Measurements from ENCODE around the gene TMEM170B.

Gene TMEM170B

GRCh38 chr6:11537229-11538051, at the start of gene TMEM170B:
Gene TMEM170B (plus strand): TSS chr6:11537749. CDS start chr6:11538278, 529 bp downstream.
- peak; percentile 97 for DNase-seq

DNA sequence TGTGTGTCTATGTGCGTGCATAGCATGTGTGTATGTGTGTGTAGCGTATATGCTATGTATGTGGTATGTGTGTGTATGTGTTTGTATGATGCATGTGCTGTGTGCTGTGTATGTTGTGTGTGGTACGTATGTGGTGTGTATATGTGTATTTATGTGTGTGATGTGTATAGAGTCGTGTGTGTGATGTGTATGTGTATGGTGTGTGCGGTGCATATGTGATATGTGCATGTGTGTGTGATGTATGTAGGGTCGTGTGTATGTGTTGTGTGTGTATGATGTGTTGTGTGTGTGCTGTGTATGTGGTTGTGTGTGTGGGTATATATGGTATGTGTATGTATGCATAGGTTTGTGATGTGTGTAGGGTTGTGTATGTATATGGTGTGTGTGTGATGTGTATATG, 46.6 kb upstream of the TMEM170B start:
- DNase-seq: no peak

DNA sequence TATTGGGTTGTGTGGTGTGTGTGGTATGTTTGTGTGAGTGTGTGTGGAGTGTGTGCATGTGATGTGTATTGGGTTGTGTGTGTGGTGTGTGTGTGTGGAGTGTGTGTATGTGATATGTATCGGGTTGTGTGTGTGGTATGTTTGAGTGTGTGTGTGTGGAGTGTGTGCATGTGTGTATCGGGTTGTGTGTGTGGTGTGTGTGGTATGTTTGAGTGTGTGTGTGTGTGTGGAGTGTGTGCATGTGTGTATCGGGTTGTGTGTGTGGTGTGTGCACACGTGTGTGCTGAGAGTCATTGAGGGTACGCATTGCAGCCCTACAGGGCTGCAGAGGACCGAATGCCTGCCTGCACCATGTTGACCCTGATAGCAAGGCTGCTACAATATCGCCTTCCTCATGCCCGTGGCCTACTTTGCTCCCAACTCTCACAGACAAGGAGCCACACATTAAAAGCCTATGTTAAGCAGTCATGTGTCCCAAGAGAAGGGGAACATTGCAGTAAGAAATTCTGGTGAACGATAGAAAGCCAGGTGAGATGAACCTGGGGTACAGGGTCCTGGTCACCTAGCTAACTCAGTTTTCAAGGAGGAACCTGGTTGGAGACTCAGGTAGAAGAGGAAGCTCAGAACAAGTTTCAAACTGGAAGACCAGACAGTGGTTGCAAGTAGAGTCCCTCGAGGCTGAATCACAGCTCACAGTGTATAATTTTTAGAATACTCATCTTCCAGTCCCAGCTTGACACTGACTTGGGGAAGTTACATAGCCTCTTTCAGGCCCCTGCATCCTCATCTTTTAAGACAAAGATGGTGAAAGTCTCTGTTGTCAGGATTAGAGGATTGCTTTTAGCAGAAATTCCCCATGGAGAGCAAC, 45.7 kb upstream of the TMEM170B start:
- peak; percentile 13 for DNase-seq

GRCh38 chr6:11492464-11493290, 44.9 kb upstream of the TMEM170B start:
- no peak for DNase-seq

DNA sequence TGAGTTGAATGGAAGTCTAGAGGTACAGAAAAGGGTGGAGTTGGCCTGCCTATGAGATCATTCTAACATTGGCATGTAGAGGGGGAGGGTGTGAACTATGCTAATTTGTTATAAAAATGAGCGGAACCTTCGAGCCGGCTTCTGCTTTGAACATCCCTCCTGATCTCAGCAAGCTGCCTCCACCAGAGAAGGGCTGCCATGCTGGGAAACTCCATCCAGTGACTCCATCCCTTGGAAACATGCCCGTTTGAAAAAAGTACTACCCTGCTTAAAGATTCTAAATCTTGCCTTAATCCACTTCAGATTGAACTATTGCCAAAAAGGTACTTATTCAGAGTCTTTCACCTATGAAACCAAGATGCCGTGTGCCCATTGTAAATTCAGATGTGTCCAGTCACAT, 43.6 kb upstream of the TMEM170B start:
- DNase-seq: no peak

DNA sequence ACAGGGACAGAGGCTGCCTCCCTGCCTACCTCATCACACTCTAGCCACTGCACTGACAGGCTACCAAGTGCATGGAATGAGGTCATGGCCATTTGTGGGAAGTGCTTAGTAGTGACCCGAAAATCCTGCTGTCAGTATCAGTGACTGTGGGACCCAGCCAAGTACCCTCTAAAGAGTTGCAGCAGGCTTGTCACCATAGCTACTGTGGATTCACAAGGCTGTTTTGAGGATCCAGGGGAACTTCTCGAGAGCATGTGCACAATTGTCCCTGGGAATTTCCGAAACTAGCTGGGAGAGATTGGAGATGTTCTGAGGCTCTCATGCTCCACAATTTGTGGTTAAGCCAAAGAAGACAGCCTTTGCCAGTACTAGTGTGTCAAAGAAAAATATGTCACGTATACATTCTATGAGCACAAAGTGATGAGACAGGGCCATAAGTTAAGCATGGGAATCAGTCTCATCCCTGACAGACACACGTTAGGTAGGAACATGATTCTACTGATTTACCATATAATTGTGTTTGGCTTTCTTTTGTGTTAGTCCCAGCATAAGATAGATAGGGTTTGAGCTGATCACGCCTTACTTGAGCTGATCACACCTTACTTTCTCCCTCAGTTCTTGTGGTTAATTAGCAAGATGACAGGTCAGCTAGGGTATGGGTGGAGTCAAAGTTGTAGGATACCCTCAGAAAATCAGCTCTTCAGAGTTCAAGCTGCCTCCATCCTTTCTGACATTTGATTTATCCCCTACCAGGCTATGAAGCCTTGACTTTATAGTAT, 42.6 kb upstream of the TMEM170B start:
- DNase-seq: no peak

- no peak for DNase-seq
Measured at GRCh38 chr6:11495565-11496145, 41.9 kb upstream of the TMEM170B start.

GRCh38 chr6:11496152-11497060, 41.1 kb upstream of the TMEM170B start:
- peak; percentile 92 for DNase-seq

DNA sequence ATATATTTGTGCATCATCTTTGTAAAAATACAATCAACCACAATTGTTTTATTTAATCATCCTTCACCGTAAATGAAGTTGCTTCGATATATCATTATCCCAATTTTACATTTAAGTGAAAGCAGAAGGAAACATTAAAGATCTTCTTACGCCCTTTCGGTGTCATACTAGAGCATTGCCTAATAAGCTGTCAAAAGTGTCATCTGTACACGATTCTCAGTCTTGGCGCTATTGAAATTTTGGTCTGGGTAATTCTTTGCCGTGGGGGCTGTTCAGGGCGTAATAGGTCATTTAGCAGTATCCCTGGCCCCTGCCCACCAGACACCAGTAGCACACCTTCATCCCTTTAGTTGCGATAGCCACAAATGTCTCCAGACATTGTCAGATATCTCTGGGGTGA, 40.4 kb upstream of the TMEM170B start:
- no peak for DNase-seq

DNA sequence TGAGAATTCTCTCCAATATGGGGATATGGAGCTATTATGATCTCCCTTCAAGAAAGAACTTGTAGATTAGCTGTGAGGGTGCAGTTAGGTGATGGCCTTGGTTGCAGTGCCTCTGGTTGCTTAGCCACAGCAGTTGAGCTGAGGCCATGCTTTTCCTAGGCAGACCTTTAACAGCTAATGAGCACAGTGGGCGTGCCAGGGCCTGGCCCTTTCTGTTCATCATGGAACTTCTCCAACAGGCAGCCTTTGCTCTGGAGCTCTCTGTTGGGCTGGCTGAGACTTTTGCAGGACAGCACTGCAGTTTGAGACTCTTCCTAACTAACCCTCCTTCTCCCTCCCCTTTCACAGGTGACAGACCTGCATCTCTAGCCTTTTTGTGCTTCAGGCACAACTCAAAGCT, 39.7 kb upstream of the TMEM170B start:
- no peak for DNase-seq

DNA sequence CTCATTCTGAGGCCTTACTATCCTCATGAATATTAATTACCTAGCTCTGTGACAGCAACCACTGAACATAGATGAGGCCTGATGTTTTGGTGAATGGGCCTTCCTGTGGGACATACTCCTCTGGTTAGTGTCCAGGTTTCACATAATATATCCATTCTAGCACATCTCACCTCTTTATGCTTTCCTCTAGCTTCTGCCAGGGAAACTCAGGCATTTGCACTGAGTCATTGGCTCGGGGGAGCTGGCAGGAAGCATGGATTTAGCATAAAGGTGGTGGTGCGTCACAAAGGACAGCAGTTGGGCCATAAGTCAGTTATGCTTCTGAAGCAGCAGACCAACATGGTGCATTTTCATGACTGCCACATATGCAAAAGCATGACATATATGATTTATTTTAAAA, 37.5 kb upstream of the TMEM170B start:
- no peak for DNase-seq

DNA sequence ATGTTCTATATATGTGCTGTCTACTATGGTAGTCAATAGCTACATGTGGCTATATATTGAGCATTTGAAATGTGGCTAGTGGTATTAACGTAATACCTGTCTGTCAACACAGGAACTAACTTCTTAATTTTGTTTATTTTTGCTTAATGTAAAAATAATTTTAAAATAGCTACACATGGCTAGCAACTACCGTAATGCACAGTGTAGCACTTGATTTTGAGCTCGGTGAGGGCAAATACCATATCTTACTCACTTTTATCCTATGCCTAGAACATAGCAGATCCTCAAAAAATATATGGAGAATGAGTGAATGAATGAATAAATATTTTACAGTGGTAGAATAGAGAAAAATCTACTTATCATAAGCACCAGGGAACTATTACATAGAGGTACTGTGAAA, 28.1 kb upstream of the TMEM170B start:
- no peak for DNase-seq

- no peak for DNase-seq
Measured at GRCh38 chr6:11514672-11515071, 22.9 kb upstream of the TMEM170B start.

DNA sequence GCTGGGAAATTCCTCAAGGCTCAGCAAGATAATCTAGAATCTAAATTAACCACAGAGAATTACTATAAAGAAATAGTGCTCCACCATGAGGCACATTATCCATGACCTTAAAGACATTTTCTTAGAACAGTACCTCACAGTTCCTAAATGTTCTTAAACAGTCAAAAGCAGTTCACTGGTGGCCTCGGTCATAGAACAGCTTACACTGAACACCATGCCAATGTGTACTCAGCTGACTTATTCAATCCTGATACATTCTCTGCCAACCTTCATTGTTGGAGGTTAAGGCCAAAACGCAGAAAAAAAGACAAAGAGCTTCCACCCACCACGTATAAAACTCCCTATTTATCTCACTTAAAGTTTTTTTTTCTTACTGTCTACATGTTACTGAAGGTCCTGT, 21.8 kb upstream of the TMEM170B start:
- no peak for DNase-seq

GRCh38 chr6:11522812-11523605, 14.5 kb upstream of the TMEM170B start:
- peak; percentile 44 for DNase-seq

- peak; percentile 85 for DNase-seq
Measured at GRCh38 chr6:11525468-11526155, 11.9 kb upstream of the TMEM170B start.

GRCh38 chr6:11526156-11526505, 11.4 kb upstream of the TMEM170B start:
- DNase-seq: no peak

DNA sequence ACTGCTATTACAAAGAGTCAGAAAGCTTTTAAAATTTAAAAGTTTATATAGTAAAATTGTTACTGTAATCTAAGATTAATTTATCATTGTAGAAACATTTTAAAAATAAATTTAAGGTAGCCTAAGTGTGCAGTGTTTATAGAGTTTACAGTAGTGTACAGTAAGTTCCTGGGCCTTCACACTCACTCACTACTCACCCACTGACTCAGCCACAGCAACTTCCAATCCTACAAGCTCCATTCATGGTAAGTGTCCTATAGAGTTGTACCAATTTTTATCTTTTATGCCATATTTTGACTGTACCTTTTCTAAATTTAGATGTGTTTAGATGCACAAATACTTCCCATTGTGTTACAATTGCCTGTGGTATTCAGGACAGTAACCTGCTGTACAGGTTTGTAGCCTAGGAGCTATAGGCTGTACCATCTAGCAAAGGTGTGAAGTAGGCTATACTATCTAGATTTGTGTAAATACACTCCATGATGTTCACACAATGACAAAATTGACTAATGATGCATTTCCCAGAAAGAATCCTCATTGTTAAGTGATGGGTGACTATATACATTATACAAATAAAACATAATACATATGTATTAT, 10.2 kb upstream of the TMEM170B start:
- DNase-seq: no peak

- DNase-seq: no peak
Measured at GRCh38 chr6:11528996-11529395, 8.6 kb upstream of the TMEM170B start.

Measured in hematopoietic multipotent progenitor cell treated with erythropoietin and hydrocortisone succinate and interleukin-3 and kit ligand, for 4 days (in vitro differentiated cells).